ENCODE results near the gene SORCS2. TPM values are rescaled to one million over a fixed set of nuclear protein-coding genes. Genes with fewer than 3 reads are reported as not detected.

Gene SORCS2
- total and polyA plus RNA-seq, 2 donors (not counting 1 experiment from before 2014, with no cell fraction given): not detected

DNA sequence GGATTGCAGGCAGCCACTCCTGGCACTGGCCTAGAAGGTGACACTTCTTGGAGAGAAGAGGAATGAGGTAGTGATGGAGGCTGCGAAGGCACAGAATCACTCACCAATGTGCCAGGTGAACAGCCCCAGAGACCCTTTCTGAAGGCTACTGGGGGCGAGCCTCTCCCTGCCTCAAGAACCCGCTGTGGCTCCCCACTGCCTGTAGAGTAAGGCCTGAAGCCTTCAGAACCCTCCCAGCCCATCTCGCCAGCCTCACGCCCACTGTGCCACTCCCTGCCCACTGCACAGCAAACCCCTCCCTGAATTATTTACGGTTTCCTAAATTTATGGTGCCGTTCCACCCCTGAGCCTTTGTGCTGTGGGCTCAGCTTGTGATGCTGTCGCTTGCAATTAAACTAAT, 24.2 kb upstream of the SORCS2 start:
- Histone ChIP-seq H3K4me1 (ENCODE audit: control insufficient read depth in 2 of 2, insufficient read depth in 2 of 2, low read length in 2 of 2) (peaks cover 8 to 11% of the 10 kb centered on the region in 2 donors), H3K4me2 (replicated peaks; ENCODE audit: low read depth, low read length, poor library complexity, severe bottlenecking) (no peak overlapping the region), H3K36me3 (replicated peaks in 1 of 2; ENCODE audit: control extremely low read depth in 1 of 2, control insufficient read depth in 1 of 2, extremely low read depth in 1 of 2, insufficient read depth in 2 of 2, low read length in 1 of 2) (no peaks in the 10 kb centered on the region), H2AFZ (ENCODE audit: insufficient read depth, low read depth, low read length, poor library complexity, severe bottlenecking) (no peak overlapping the region), H3K79me2 (ENCODE audit: control insufficient read depth, insufficient read depth, low read length) (no peaks in the 10 kb centered on the region), H3K27ac (ENCODE audit: low read length in 2 of 2) (no peak overlapping the region), H3K9ac (ENCODE audit: low read length) (no peak overlapping the region), H3K27me3 (replicated peaks in 1 of 4; ENCODE audit: control extremely low read depth in 1 of 4, control insufficient read depth in 3 of 4, insufficient read depth in 4 of 4, low read length in 3 of 4) (no peaks in the 10 kb centered on the region), H3K9me3 (ENCODE audit: control extremely low read depth in 1 of 3, control insufficient read depth in 2 of 3, insufficient read depth in 1 of 3, low read length in 2 of 3) (no peaks in the 10 kb centered on the region), H3K4me3 (ENCODE audit: control extremely low read depth in 1 of 5, extremely low read depth in 1 of 5, insufficient read depth in 1 of 5, low read depth in 2 of 5, low read length in 4 of 5) (no peak overlapping the region), H4K20me1 (ENCODE audit: control insufficient read depth, insufficient read depth, low read length, poor library complexity, severe bottlenecking) (no peaks in the 10 kb centered on the region)
- no peak for DNase-seq
- Mint-ChIP-seq H3K9me3 (ENCODE audit: insufficient read depth) (no peaks in the 10 kb centered on the region), H3K27ac (no peak overlapping the region), H3K4me3 (no peak overlapping the region), H3K4me1 (peaks cover 10% of the 10 kb centered on the region), H3K27me3 (no peaks in the 10 kb centered on the region)
- CTCF ChIA-PET: no interaction called here
- ATAC-seq (ENCODE audit: low read depth): no peak
- intact Hi-C loops (cut with micrococcal nuclease): no loop called here
- POLR2A ChIA-PET: no interaction called here
- TF ChIP-seq CTCF (IDR thresholded peaks at IDR 0.05) (no peak), EZH2 (IDR thresholded peaks at IDR 0.05; ENCODE audit: borderline replicate concordance, insufficient read depth, low read depth, low read length, poor library complexity, severe bottlenecking) (no peak)
- WGBS (ENCODE audit: insufficient coverage): 98% methylated on average over 5 of the region's 8 CpGs

DNA sequence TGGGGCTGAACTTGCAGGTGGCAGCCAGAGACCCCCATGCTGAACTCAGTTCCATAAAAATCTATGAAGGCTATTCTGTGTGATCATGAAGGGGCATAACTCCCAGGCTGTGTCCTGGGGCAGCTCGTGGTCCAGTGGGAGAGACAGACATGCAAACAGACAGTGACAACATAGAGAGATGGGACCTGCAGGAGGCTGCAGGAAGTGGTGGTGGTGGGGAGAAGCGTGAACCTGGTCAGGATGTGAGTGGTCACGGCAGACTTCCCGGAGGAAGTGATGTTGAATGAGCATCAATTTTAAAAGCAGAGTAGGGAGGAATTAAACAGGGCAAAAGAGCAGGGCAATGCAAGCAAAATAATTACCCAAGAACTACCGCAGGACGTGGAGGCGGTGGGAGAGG, 23.2 kb upstream of the SORCS2 start:
- CTCF ChIA-PET: no interaction called here
- ATAC-seq (ENCODE audit: low read depth): no peak
- Histone ChIP-seq H3K4me1 (ENCODE audit: control insufficient read depth in 2 of 2, insufficient read depth in 2 of 2, low read length in 2 of 2) (peaks cover 8 to 11% of the 10 kb centered on the region in 2 donors), H4K20me1 (ENCODE audit: control insufficient read depth, insufficient read depth, low read length, poor library complexity, severe bottlenecking) (no peaks in the 10 kb centered on the region), H3K79me2 (ENCODE audit: control insufficient read depth, insufficient read depth, low read length) (no peaks in the 10 kb centered on the region), H3K27ac (ENCODE audit: low read length in 2 of 2) (no peak overlapping the region), H3K9me3 (ENCODE audit: control extremely low read depth in 1 of 3, control insufficient read depth in 2 of 3, insufficient read depth in 1 of 3, low read length in 2 of 3) (no peaks in the 10 kb centered on the region), H3K27me3 (replicated peaks in 1 of 4; ENCODE audit: control extremely low read depth in 1 of 4, control insufficient read depth in 3 of 4, insufficient read depth in 4 of 4, low read length in 3 of 4) (no peaks in the 10 kb centered on the region), H3K9ac (ENCODE audit: low read length) (no peak overlapping the region), H2AFZ (ENCODE audit: insufficient read depth, low read depth, low read length, poor library complexity, severe bottlenecking) (no peak overlapping the region), H3K4me2 (replicated peaks; ENCODE audit: low read depth, low read length, poor library complexity, severe bottlenecking) (peak overlapping the region; percentile 33), H3K4me3 (ENCODE audit: control extremely low read depth in 1 of 5, extremely low read depth in 1 of 5, insufficient read depth in 1 of 5, low read depth in 2 of 5, low read length in 4 of 5) (no peak overlapping the region), H3K36me3 (replicated peaks in 1 of 2; ENCODE audit: control extremely low read depth in 1 of 2, control insufficient read depth in 1 of 2, extremely low read depth in 1 of 2, insufficient read depth in 2 of 2, low read length in 1 of 2) (no peaks in the 10 kb centered on the region)
- DNase-seq: no peak
- Mint-ChIP-seq H3K27me3 (no peaks in the 10 kb centered on the region), H3K27ac (no peak overlapping the region), H3K4me1 (peaks cover 10% of the 10 kb centered on the region), H3K4me3 (peak overlapping the region; percentile 6), H3K9me3 (ENCODE audit: insufficient read depth) (no peaks in the 10 kb centered on the region)
- no peak for TF ChIP-seq CTCF (IDR thresholded peaks at IDR 0.05)
- TF ChIP-seq EZH2 (IDR thresholded peaks at IDR 0.05; ENCODE audit: borderline replicate concordance, insufficient read depth, low read depth, low read length, poor library complexity, severe bottlenecking): no peak
- POLR2A ChIA-PET: no interaction called here
- WGBS (ENCODE audit: insufficient coverage): 43% methylated on average over 7 of the region's 7 CpGs
- intact Hi-C loops (cut with micrococcal nuclease): no loop called here
